Endothelial cell of umbilical vein (primary cell): ENCODE measurements around the gene CIAPIN1. TPM values are rescaled to one million over a fixed set of nuclear protein-coding genes. Genes with fewer than 3 reads are reported as not detected.

Experiments
- BruUV-seq: library from RNA; stranded (reverse); fragments of 400-500 nt; replicated peaks from 2 replicates; lab custom pipeline; 2021; lab: Mats Ljungman, UMichigan
- CTCF ChIA-PET: fragments of 300-600, 350-600 bp; sonication (Branson Sonifier 250); formaldehyde crosslinking; loops from one replicate; lab custom pipeline; 2021; ENCODE audit warnings: antibody characterized with exemption, inconsistent platforms; lab: Charles Lee
- POLR2A ChIA-PET: fragments of 300-600, 350-600 bp; sonication (Branson Sonifier 250); formaldehyde crosslinking; loops from one replicate; lab custom pipeline; 2021; ENCODE audit warnings: antibody characterized with exemption, inconsistent platforms; lab: Charles Lee
- DNase-seq: peaks from one replicate; pipeline ENCODE4 v3.0.0-alpha.2; 2011; ENCODE audit warnings: low read depth, low spot score
- FAIRE-seq: peaks from 2 replicates; lab custom pipeline; 2011; peaks lifted over from hg19 to GRCh38; lab: Jason Lieb, UNC
- H2AFZ ChIP-seq: 2 replicates; pipeline ENCODE4 v1.6.0; 2012; ENCODE audit warnings: low read depth, low read length, control low read depth, inconsistent platforms
- H3K27ac ChIP-seq: 2 replicates; pipeline ENCODE4 v1.5.1; 2011; ENCODE audit warnings: low read depth, mild to moderate bottlenecking, control low read depth, low read length, moderate library complexity; ENCODE audit not compliant: insufficient read depth
- H3K27me3 ChIP-seq, 2 experiments: 2 replicates each; pipeline versions ENCODE4 v1.6.0 to v1.6.1; 2011; ENCODE audit warnings: low read length in 2 of 2, mixed read lengths in 1 of 2; ENCODE audit not compliant: control insufficient read depth in 2 of 2, insufficient read depth in 2 of 2
- H3K36me3 ChIP-seq, 2 experiments: 2 replicates in 1 of 2; 3 replicates in 1 of 2; pipeline ENCODE4 v1.5.1; 2011; ENCODE audit warnings: low read length in 2 of 2, mild to moderate bottlenecking in 1 of 2, moderate library complexity in 1 of 2; ENCODE audit not compliant: control insufficient read depth in 2 of 2, insufficient read depth in 2 of 2; ENCODE audit errors: extremely low read depth in 1 of 2
- H3K4me1 ChIP-seq: 3 replicates; pipeline ENCODE4 v1.5.1; 2011; ENCODE audit warnings: mild to moderate bottlenecking, low read length; ENCODE audit not compliant: control insufficient read depth, insufficient read depth; ENCODE audit errors: extremely low read depth
- H3K4me2 ChIP-seq: 2 replicates; pipeline ENCODE4 v1.6.1; 2011; ENCODE audit warnings: low read length, control low read depth, mixed read lengths; ENCODE audit not compliant: insufficient read depth
- H3K4me3 ChIP-seq, 3 experiments: fragments of 200-600 bp in 1 of 3; sonication (generic), shearing (Covaris generic) in 1 of 3; replicated peaks in 1 of 3; 2 replicates each; pipeline ENCODE4 v1.5.1; 2011 to 2016; ENCODE audit warnings: control low read depth in 3 of 3, low read length in 3 of 3, mild to moderate bottlenecking in 2 of 3, inconsistent platforms in 1 of 3, low read depth in 1 of 3, moderate library complexity in 1 of 3; ENCODE audit not compliant: insufficient read depth in 1 of 3
- H3K79me2 ChIP-seq: 2 replicates; pipeline ENCODE4 v1.6.0; 2012; ENCODE audit warnings: low read length, inconsistent platforms; ENCODE audit not compliant: control insufficient read depth, insufficient read depth
- H3K9ac ChIP-seq: replicated peaks from 2 replicates; pipeline ENCODE3; 2011; ENCODE audit warnings: low read length, control low read depth; ENCODE audit not compliant: insufficient read depth; ENCODE audit errors: extremely low read depth
- H3K9me1 ChIP-seq: replicated peaks from 3 replicates; pipeline ENCODE4 v1.6.0; 2011; ENCODE audit warnings: mild to moderate bottlenecking, low read length; ENCODE audit not compliant: control insufficient read depth, insufficient read depth; ENCODE audit errors: extremely low read depth
- H3K9me3 ChIP-seq: replicated peaks from 2 replicates; pipeline ENCODE4 v1.5.1; 2012; ENCODE audit warnings: low read length, inconsistent platforms; ENCODE audit not compliant: control insufficient read depth, insufficient read depth
- H4K20me1 ChIP-seq: replicated peaks from 2 replicates; pipeline ENCODE3; 2011; ENCODE audit warnings: mild to moderate bottlenecking, low read length; ENCODE audit not compliant: control insufficient read depth, insufficient read depth; ENCODE audit errors: extremely low read depth
- EZH2 ChIP-seq: IDR thresholded peaks from 2 replicates; pipeline ENCODE4 v1.6.1; 2012; ENCODE audit warnings: borderline replicate concordance, low read depth, mild to moderate bottlenecking, moderate library complexity, low read length, inconsistent platforms; ENCODE audit not compliant: severe bottlenecking
- FOS ChIP-seq: IDR thresholded peaks from 2 replicates; pipeline ENCODE4 v1.6.1; 2011; ENCODE audit warnings: mild to moderate bottlenecking, low read length, moderate library complexity, borderline replicate concordance; ENCODE audit not compliant: insufficient read depth
- GATA2 ChIP-seq: IDR thresholded peaks from 2 replicates; pipeline ENCODE4 v1.7.0; 2011; ENCODE audit warnings: low read depth, mild to moderate bottlenecking, moderate library complexity, mixed read lengths, low read length; ENCODE audit not compliant: insufficient read length, insufficient read depth
- JUN ChIP-seq: IDR thresholded peaks from 2 replicates; pipeline ENCODE4 v1.6.1; 2011; ENCODE audit warnings: borderline replicate concordance, low read depth; ENCODE audit not compliant: insufficient read length, insufficient read depth
- MYC ChIP-seq: IDR thresholded peaks from one replicate; pipeline ENCODE4 v1.6.1; 2011; ENCODE audit warnings: mild to moderate bottlenecking, low read depth, low read length
- POLR2A ChIP-seq: IDR thresholded peaks from 2 replicates; pipeline ENCODE4 v1.6.1; 2012; ENCODE audit warnings: low read depth, mild to moderate bottlenecking, control low read depth, low read length
- POLR2AphosphoS5 ChIP-seq: IDR thresholded peaks from 2 replicates; pipeline ENCODE4 v1.6.1; 2012; ENCODE audit warnings: low read depth, mild to moderate bottlenecking, control low read depth, low read length, moderate library complexity; ENCODE audit not compliant: insufficient read depth
- dilution Hi-C: fragments of 300-500 bp; cut with MboI; formaldehyde crosslinking; loops from one replicate; pipeline ENCODE4 v1.15.0; 2019; ENCODE audit warnings: low sequenced_read_pairs; ENCODE audit not compliant: extremely low pct_ligation_motif_present
- intact Hi-C: fragments of 100-400 bp; cut with micrococcal nuclease; formaldehyde crosslinking; loops from one replicate; pipeline ENCODE4 v1.10.0; 2022
- polyA plus RNA-seq, 4 experiments: library from polyadenylated mRNA; depleted of rRNA in 3 of 4; stranded (reverse) in 3 of 4; unstranded in 1 of 4; fragments of >200 nt; gene quantifications; 2 replicates each; pipeline versions ENCODE4 v1.2.1 to v1.2.3, GENCODE V29; 2011 to 2012; ENCODE audit warnings: missing spikeins in 1 of 4
- total RNA-seq: library from RNA; stranded (reverse); gene quantifications from 2 replicates; pipeline ENCODE4 v1.2.3, GENCODE V29; 2021
- TF ChIP-seq, protein P1 (sequence below), 2 donors: IDR thresholded peaks; 1 replicate in 1 of 2; 2 replicates in 1 of 2; pipeline ENCODE4 v1.5.1; 2011; ENCODE audit warnings: low read length in 2 of 2, mild to moderate bottlenecking in 2 of 2, moderate library complexity in 2 of 2, control low read depth in 1 of 2, inconsistent platforms in 1 of 2, low read depth in 1 of 2; ENCODE audit not compliant: insufficient read depth in 1 of 2; ENCODE audit errors: extremely low read depth in 1 of 2
- TF ChIP-seq, protein P2 (sequence below): IDR thresholded peaks from 2 replicates; pipeline ENCODE4 v1.6.1; 2011; ENCODE audit not compliant: insufficient read depth, insufficient read length

Gene CIAPIN1
- total and polyA plus RNA-seq, 2 donors (not counting 3 experiments of a cell fraction or from before 2014, with no cell fraction given): 74.6 to 77.9 TPM

DNA sequence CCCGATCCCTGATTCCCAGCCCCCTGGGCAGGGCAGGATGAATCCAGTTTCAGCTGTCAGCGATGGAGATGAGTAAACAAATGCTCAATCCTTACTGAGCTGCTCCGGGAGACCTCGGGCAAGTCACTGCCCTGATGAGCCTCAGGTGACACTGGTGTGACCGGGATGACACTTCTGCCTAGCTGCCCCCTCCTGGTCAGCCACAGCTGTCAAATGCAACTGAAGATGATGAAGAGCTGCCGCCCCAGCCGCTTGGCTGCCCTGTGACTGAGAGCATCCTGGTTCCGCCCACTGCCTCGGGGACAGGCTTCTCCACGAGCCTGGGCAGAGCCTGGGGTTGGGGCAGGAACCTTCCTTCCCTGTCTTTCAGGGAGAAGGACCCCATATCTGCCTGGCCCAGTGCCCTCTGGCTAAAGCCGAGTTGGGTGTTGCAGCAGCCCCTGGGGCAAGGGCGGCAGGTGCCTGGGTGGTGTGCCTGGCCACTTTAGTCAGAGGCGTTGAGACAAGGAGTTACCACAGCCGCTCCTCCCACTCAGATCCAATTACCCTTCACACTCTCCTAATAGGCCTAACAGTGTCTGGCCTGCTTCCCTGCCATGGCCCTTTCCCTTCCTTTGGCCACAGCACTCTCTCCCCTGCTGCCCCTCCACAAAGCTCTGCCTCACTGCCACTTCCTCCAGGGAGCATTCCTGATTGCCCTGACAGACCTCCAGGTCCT, 37.2 kb downstream of the CIAPIN1 start:
- H4K20me1 ChIP-seq: no peaks in the 10 kb centered on the region
- H3K79me2 ChIP-seq: no peaks in the 10 kb centered on the region
- no peaks in the 10 kb centered on the region for H3K36me3 ChIP-seq
- no peak for DNase-seq
- no peak overlapping the region for H3K4me2 ChIP-seq
- H3K9me1 ChIP-seq: no peaks in the 10 kb centered on the region
- TF ChIP-seq JUN (no peak), MYC (no peak), POLR2A (no peak), FOS (no peak), EZH2 (no peak), GATA2 (no peak), POLR2AphosphoS5 (no peak)
- TF ChIP-seq, protein P1, sequence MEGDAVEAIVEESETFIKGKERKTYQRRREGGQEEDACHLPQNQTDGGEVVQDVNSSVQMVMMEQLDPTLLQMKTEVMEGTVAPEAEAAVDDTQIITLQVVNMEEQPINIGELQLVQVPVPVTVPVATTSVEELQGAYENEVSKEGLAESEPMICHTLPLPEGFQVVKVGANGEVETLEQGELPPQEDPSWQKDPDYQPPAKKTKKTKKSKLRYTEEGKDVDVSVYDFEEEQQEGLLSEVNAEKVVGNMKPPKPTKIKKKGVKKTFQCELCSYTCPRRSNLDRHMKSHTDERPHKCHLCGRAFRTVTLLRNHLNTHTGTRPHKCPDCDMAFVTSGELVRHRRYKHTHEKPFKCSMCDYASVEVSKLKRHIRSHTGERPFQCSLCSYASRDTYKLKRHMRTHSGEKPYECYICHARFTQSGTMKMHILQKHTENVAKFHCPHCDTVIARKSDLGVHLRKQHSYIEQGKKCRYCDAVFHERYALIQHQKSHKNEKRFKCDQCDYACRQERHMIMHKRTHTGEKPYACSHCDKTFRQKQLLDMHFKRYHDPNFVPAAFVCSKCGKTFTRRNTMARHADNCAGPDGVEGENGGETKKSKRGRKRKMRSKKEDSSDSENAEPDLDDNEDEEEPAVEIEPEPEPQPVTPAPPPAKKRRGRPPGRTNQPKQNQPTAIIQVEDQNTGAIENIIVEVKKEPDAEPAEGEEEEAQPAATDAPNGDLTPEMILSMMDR (IDR thresholded peaks at IDR 0.05; ENCODE audit: extremely low read depth in 1 of 2, insufficient read depth in 1 of 2, low read depth in 1 of 2, low read length in 2 of 2): no peak
- TF ChIP-seq, protein P2, sequence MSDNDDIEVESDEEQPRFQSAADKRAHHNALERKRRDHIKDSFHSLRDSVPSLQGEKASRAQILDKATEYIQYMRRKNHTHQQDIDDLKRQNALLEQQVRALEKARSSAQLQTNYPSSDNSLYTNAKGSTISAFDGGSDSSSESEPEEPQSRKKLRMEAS: no peak
- no peak overlapping the region for H3K27ac ChIP-seq
- peaks cover 0 to 2% of the 10 kb centered on the region in 2 experiments for H3K27me3 ChIP-seq
- POLR2A ChIA-PET: no interaction called here
- no peak overlapping the region for H3K4me3 ChIP-seq
- intact Hi-C loops: no loop called here
- dilution Hi-C loops: loop anchor here (25.0 kb wide), 1 partner anchor 98 kb away; no protein-coding TSS in a partner anchor
- CTCF ChIA-PET: interaction anchor here (0.7 to 1.2 kb wide), 4 partner anchors 8 to 93 kb away, joined by 3 read pairs; no protein-coding TSS in a partner anchor
- peaks cover 10% of the 10 kb centered on the region for H3K4me1 ChIP-seq
- no peak for FAIRE-seq
- no peaks in the 10 kb centered on the region for H3K9me3 ChIP-seq
- no TSS peak for BruUV-seq
- H2AFZ ChIP-seq: no peak overlapping the region
- no peak overlapping the region for H3K9ac ChIP-seq
